GM12872 (cell line): Measurements from ENCODE around the gene SYCE3.

Experiments used
- CTCF ChIP-seq: IDR thresholded peaks from 3 replicates; pipeline ENCODE4 v1.5.1; 2011; ENCODE audit warnings: low read depth, mild to moderate bottlenecking, low read length, moderate library complexity; ENCODE audit not compliant: insufficient read depth

SYCE3 gene

DNA sequence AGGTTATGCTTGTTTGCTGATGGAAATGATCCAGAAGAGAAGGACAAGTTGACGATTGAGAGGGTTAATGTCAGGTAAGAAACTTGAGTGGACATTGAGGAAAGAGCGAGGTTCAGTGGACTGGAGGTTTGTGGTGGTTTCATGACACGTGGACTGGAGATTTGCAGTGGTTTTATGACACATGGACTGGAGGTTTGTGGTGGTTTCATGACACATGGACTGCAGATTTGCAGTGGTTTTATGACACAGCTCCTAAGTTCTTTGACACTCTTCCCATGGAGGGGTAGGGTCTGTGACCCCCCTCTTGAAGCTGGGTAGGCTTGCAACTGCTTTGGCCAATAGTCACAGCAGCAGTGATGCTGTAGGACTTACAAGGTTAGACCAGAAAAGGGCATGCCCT, 32.5 kb upstream of the SYCE3 start:
- no peak for TF ChIP-seq CTCF

DNA sequence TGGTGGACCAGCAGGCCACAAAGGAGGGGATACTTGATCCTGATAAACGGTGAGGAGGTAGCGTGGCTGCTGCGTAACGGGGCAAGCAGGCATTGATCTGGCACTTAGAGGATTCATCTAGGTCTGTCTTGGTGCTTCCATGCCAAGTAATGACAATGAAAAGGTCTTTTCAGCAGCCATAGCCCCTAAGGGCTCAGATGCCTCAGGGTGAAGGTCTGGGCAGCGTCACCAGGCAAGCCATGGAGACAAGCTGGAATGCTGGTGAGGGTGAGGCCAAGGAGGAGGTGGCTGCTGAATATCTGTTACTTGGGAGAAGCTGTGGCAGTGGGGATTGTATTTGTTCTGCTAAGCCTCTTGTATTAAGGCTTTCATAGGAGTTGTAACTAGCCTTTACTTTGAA, 24.7 kb upstream of the SYCE3 start:
- no peak for TF ChIP-seq CTCF

GRCh38 chr22:50586416-50586815, 23.7 kb upstream of the SYCE3 start:
- TF ChIP-seq CTCF, result no peak

GRCh38 chr22:50585781-50586180, 23.1 kb upstream of the SYCE3 start:
- TF ChIP-seq CTCF, result no peak

DNA sequence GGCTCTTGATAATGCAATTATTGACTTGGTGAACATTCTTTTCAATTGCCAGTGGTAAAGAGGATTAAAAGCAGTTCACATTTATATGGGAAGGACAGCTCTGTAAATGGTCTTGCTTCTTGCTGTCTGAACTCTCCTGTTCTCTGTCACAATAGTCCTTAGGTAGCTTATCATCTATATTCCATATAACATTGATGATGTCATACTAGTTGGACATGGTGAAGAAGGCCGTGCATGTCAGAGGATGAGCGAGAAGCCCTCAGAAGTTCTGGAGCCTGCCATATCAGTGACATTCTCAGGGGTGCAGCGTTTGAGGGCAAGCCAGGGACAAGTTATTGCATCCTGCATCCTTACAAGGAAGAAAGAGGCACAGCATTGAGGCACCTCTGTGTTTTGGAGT, 22.5 kb upstream of the SYCE3 start:
- TF ChIP-seq CTCF, result no peak

DNA sequence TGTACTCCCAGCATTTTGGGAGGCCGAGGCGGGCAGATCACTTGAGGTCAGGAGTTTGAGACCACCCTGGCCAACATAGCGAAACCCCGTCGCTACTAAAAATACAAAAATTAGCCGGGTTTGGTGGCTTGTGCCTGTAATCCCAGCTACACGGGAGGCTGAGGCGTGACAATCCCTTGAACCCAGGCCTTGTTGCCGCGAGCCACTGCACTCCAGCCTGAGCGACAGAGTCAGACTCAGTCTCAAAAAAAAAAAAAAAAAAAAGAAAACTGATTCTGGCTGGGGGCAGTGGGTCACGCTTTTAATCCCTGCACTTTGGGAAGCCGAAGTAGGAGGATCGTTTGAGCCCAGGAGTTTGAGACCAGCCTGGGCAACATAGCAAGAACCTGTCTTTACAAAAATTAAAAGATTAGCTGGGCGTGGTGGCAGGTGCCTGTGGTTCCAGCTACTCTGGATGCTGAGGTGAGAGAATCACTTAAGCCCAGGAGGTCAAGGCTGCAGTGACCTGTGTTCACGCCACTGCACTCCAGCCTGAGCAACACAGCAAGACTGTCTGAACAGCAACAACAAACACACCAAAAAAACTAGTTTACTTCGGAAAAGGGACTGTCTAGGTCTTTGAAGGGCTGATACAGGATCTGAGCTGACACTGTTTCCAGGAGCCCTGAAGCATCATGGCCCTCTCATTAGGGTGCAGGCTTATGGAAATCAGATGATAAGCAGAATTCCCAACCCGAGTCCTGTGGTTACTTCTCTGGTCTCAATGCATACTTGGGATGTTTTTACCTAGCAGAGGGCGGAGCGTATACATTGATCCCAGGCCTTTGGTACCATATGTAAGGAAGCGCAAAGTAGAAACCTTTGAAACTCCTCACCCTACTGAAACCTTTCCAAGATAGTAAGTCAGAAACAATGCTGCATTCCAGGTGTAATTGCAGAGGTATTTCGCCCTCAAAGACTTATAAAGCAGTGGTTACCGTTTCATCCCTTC, 21.7 kb upstream of the SYCE3 start:
- no peak for TF ChIP-seq CTCF

GRCh38 chr22:50583294-50583861, 20.7 kb upstream of the SYCE3 start:
- no peak for TF ChIP-seq CTCF
